HCT116 (cell line): ENCODE data around the gene ZNF555. TPM values are rescaled to one million over a fixed set of nuclear protein-coding genes. Genes with fewer than 3 reads are reported as not detected.

Experiments
- ATAC-seq: fragments of 200-7000 bp; cut with Tn5 transposase; 2 replicates; pipeline ENCODE4 v1.9.1; 2020; ENCODE audit warnings: mild to moderate bottlenecking, moderate library complexity
- BruUV-seq: library from RNA; stranded (reverse); fragments of 400-500 nt; replicated peaks from 2 replicates; lab custom pipeline; 2021; lab: Mats Ljungman, UMichigan
- CTCF ChIA-PET: fragments of 300-600 bp; sonication (Branson Sonifier 250); formaldehyde crosslinking; loops from one replicate; lab custom pipeline; 2021; ENCODE audit warnings: antibody characterized with exemption; lab: Charles Lee
- POLR2A ChIA-PET: fragments of 300-600, 350-600 bp; sonication (Branson Sonifier 250); formaldehyde crosslinking; loops from one replicate; lab custom pipeline; 2021; ENCODE audit warnings: antibody characterized with exemption; lab: Charles Lee
- RAD21 ChIA-PET, 2 experiments: fragments of 300-600 bp; sonication (Branson Sonifier 250); formaldehyde crosslinking; loops; one replicate each; lab custom pipeline; 2023; ENCODE audit warnings: low total read pairs in 2 of 2; ENCODE audit not compliant: uncharacterized antibody in 2 of 2, unreplicated experiment in 2 of 2, low non-redundant PET in 1 of 2; lab: Charles Lee
- DNase-seq: peaks from one replicate; pipeline ENCODE4 v3.0.0-alpha.2; 2010; ENCODE audit warnings: low read depth, low spot score
- H2AFZ ChIP-seq: fragments of 200-600 bp; shearing (Covaris generic), sonication (generic); 2 replicates; pipeline ENCODE4 v1.6.1; 2017; ENCODE audit warnings: low read depth, mixed run types, mixed read lengths, antibody characterized with exemption, low read length; ENCODE audit not compliant: poor library complexity, severe bottlenecking
- H3K27ac ChIP-seq: 2 replicates; pipeline ENCODE4 v1.5.1; 2012; ENCODE audit warnings: low read depth, low read length
- H3K27me3 ChIP-seq: fragments of 200-600 bp; sonication (generic); 2 replicates; pipeline ENCODE4 v1.6.1; 2016; ENCODE audit warnings: mixed run types, low read length, mixed read lengths; ENCODE audit not compliant: insufficient read depth
- H3K36me3 ChIP-seq, 2 experiments: fragments of 200-500 bp in 1 of 2; fragments of 200-600 bp in 1 of 2; sonication (Bioruptor generic) in 1 of 2; sonication (generic) in 1 of 2; 2 replicates each; pipeline versions ENCODE4 v1.5.1 to v1.6.1; 2014 to 2016; ENCODE audit warnings: low read length in 2 of 2, inconsistent platforms in 1 of 2, mixed read lengths in 1 of 2, mixed run types in 1 of 2; ENCODE audit not compliant: insufficient read depth in 2 of 2, control insufficient read depth in 1 of 2
- H3K4me1 ChIP-seq, 2 experiments: fragments of 200-600 bp in 1 of 2; sonication (generic) in 1 of 2; 2 replicates each; pipeline versions ENCODE4 v1.5.1 to v1.6.1; 2012 to 2017; ENCODE audit warnings: low read length in 2 of 2, inconsistent platforms in 1 of 2, mild to moderate bottlenecking in 1 of 2, mixed read lengths in 1 of 2, mixed run types in 1 of 2, moderate library complexity in 1 of 2; ENCODE audit not compliant: insufficient read depth in 2 of 2, control insufficient read depth in 1 of 2
- H3K4me2 ChIP-seq: fragments of 200-600 bp; sonication (generic); 2 replicates; pipeline ENCODE4 v1.6.1; 2017; ENCODE audit warnings: mixed run types, low read length, mixed read lengths
- H3K4me3 ChIP-seq, 2 experiments: fragments of 200-600 bp in 1 of 2; sonication (generic) in 1 of 2; replicated peaks in 1 of 2; 2 replicates each; pipeline ENCODE4 v1.5.1; 2011 to 2016; ENCODE audit warnings: low read length in 2 of 2, control low read depth in 1 of 2, low read depth in 1 of 2, mild to moderate bottlenecking in 1 of 2, mixed read lengths in 1 of 2, mixed run types in 1 of 2
- H3K79me2 ChIP-seq: fragments of 200-600 bp; sonication (generic); 2 replicates; pipeline ENCODE4 v1.6.1; 2017; ENCODE audit warnings: mild to moderate bottlenecking, mixed run types, low read length, moderate library complexity, mixed read lengths; ENCODE audit not compliant: insufficient read depth
- H3K9ac ChIP-seq: fragments of 200-600 bp; sonication (generic); 2 replicates; pipeline ENCODE4 v1.6.1; 2016; ENCODE audit warnings: low read length, mixed read lengths
- H3K9me2 ChIP-seq: fragments of 200-600 bp; sonication (generic), shearing (Covaris generic); 2 replicates; pipeline ENCODE4 v1.6.1; 2017; ENCODE audit warnings: mixed run types, mild to moderate bottlenecking, moderate library complexity; ENCODE audit not compliant: insufficient read depth
- H3K9me3 ChIP-seq, 2 experiments: fragments of 200-500 bp in 1 of 2; fragments of 200-600 bp in 1 of 2; sonication (Bioruptor generic) in 1 of 2; sonication (generic) in 1 of 2; 2 replicates each; pipeline ENCODE4 v1.6.1; 2014 to 2017; ENCODE audit warnings: low read length in 2 of 2, mixed read lengths in 2 of 2, inconsistent platforms in 1 of 2, low read depth in 1 of 2, mild to moderate bottlenecking in 1 of 2, mixed run types in 1 of 2, moderate library complexity in 1 of 2; ENCODE audit not compliant: control insufficient read depth in 1 of 2, insufficient read depth in 1 of 2
- H4K20me1 ChIP-seq: fragments of 200-600 bp; sonication (generic), shearing (Covaris generic); 2 replicates; pipeline ENCODE4 v1.6.1; 2017; ENCODE audit warnings: mixed run types, mild to moderate bottlenecking, moderate library complexity; ENCODE audit not compliant: insufficient read depth
- EZH2phosphoT487 ChIP-seq: fragments of 200-600 bp; IDR thresholded peaks from 2 replicates; pipeline ENCODE4 v1.6.1; 2018; ENCODE audit warnings: antibody characterized with exemption, borderline replicate concordance
- SIN3A ChIP-seq: IDR thresholded peaks from 2 replicates; pipeline ENCODE4 v1.6.1; 2012; ENCODE audit warnings: low read depth
- SRF ChIP-seq: IDR thresholded peaks from 2 replicates; pipeline ENCODE4 v1.6.1; 2012; ENCODE audit warnings: low read depth
- ZFX ChIP-seq: fragments of 450-650 bp; IDR thresholded peaks from 2 replicates; pipeline ENCODE4 v1.6.1; 2017
- ZNF274 ChIP-seq: fragments of 200-500 bp; sonication (Bioruptor generic); IDR thresholded peaks from 2 replicates; pipeline ENCODE4 v1.6.1; 2014; ENCODE audit warnings: mild to moderate bottlenecking, low read depth, low read length, inconsistent platforms
- intact Hi-C: fragments of 100-400 bp; cut with micrococcal nuclease; formaldehyde crosslinking; loops from 2 replicates; pipeline ENCODE4 v1.10.0; 2022
- total RNA-seq: library from RNA; stranded (reverse); gene quantifications from one replicate; pipeline ENCODE4 v1.2.1, GENCODE V29; 2021; ENCODE audit not compliant: unreplicated experiment

ZNF555 gene
- total RNA-seq, 1 experiment from 2014 or later = 4.5 TPM

DNA sequence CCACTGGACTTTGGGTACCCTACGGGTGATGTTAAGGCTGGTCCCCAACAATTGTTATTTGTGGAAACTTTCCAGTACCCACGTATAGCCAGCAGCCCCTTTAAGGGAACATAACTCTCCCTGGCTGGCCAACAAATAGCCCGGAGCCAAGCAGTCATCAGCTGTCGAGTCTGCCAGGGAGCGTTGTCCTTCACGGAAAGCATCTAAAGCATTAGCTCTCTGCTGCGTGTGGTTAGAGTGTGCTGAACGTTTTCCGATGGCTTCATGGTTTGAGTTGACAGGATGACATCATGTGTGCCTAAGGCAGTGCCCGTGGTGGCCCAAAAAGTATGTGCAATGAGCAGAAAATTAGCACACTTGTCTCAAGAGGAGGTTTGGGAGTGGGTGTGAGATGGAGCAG lies 22.5 kb downstream of the ZNF555 start:
- Histone ChIP-seq H3K27me3 (no peaks in the 10 kb centered on the region), H3K27ac (no peak overlapping the region), H3K9me3 (peaks cover 0 to 6% of the 10 kb centered on the region in 2 experiments; a peak in 1 of 4 replicates), H3K9ac (no peak overlapping the region), H3K4me1 (no peaks in the 10 kb centered on the region), H3K36me3 (no peaks in the 10 kb centered on the region), H3K79me2 (no peaks in the 10 kb centered on the region), H4K20me1 (no peaks in the 10 kb centered on the region), H3K9me2 (no peaks in the 10 kb centered on the region), H3K4me3 (no peak overlapping the region), H2AFZ (no peak overlapping the region), H3K4me2 (no peak overlapping the region)
- ChIA-PET CTCF (no interaction called here), POLR2A (no interaction called here), RAD21 (no interaction called here)
- ATAC-seq = no peak
- TF ChIP-seq SRF (no peak), EZH2phosphoT487 (no peak)
- no peak for DNase-seq
- intact Hi-C loops = no loop called here
- no TSS peak for BruUV-seq

DNA sequence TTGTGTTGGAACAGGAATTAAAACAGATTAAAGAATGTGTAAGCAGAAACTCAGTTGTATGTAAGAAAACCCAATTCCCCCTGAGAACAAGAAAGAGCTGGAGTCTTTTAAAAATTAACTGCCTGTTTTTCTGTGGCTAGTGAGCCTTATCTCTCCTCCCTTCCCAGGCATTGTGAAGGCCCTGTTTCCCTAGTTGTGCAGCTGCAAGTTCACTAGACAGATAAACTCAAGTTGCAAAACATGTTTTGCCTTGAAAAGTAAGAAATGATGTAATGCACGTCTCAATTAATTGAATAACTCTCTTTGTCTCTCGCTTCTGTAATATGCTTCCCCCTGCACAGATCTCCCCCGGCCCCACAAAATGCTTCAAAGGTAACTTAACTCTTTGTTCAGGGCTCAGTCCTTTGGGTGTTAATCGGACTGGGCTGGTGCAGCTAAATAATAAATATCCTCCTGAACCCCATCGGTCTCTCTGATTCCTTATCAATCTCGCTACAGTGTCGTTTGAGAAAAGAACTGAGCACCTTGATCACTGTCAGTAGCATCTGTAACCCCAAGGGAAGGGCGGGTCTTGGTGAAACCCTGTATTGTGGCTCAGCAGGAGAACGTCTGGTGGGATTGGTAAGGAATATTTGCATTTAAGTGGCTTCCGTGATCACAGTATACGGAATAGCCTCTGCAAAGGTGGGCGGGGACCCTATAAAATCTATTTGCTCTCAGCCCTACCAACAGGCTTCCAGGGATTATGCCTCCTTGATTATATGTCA lies 24.2 kb downstream of the ZNF555 start:
- POLR2A ChIA-PET = no interaction called here
- no peaks in the 10 kb centered on the region for H3K36me3 ChIP-seq

More for the DNA sequence above, 24.2 kb downstream of the ZNF555 start:
- Histone ChIP-seq H3K4me2 (no peak overlapping the region), H3K27ac (no peak overlapping the region), H2AFZ (no peak overlapping the region), H3K9me3 (peaks cover 0 to 10% of the 10 kb centered on the region in 2 experiments; a peak in 1 of 4 replicates), H3K4me1 (no peaks in the 10 kb centered on the region), H3K79me2 (no peaks in the 10 kb centered on the region), H4K20me1 (no peaks in the 10 kb centered on the region), H3K9ac (no peak overlapping the region), H3K27me3 (no peaks in the 10 kb centered on the region), H3K9me2 (no peaks in the 10 kb centered on the region), H3K4me3 (no peak overlapping the region)
- no peak for DNase-seq
- ChIA-PET CTCF (no interaction called here), RAD21 (interaction anchor here in 1 of 2 experiments (0.7 kb wide), 1 partner anchor 85 kb away, joined by 3 read pairs; no protein-coding TSS in a partner anchor)
- TF ChIP-seq SIN3A (no peak), ZNF274 (no peak), ZFX (no peak), EZH2phosphoT487 (no peak)
- intact Hi-C loops = no loop called here
- ATAC-seq = no peak
- no TSS peak for BruUV-seq
